ENCODE results near the gene EMILIN2.

- TF ChIP-seq, protein P1, sequence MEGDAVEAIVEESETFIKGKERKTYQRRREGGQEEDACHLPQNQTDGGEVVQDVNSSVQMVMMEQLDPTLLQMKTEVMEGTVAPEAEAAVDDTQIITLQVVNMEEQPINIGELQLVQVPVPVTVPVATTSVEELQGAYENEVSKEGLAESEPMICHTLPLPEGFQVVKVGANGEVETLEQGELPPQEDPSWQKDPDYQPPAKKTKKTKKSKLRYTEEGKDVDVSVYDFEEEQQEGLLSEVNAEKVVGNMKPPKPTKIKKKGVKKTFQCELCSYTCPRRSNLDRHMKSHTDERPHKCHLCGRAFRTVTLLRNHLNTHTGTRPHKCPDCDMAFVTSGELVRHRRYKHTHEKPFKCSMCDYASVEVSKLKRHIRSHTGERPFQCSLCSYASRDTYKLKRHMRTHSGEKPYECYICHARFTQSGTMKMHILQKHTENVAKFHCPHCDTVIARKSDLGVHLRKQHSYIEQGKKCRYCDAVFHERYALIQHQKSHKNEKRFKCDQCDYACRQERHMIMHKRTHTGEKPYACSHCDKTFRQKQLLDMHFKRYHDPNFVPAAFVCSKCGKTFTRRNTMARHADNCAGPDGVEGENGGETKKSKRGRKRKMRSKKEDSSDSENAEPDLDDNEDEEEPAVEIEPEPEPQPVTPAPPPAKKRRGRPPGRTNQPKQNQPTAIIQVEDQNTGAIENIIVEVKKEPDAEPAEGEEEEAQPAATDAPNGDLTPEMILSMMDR (IDR thresholded peaks at IDR 0.05): no peak
- no peak for TF ChIP-seq ZFX (IDR thresholded peaks at IDR 0.05; ENCODE audit: borderline replicate concordance)
These were observed 20.2 kb upstream of the EMILIN2 start for GRCh38 chr18:2826581-2826980.

Measured in 22Rv1 (cell line).